Measurements from ENCODE around the gene ADGRG3. TPM values are rescaled to one million over a fixed set of nuclear protein-coding genes. Genes with fewer than 3 reads are reported as not detected.

ADGRG3 gene
- total and polyA plus RNA-seq, 2 experiments from 2014 or later: not detected

GRCh38 chr16:57629516-57630406 lies 38.3 kb upstream of the ADGRG3 start:
- no peaks in the 10 kb centered on the region for H3K36me3 ChIP-seq (ENCODE audit: insufficient read depth)
- H3K27ac ChIP-seq (ENCODE audit: low read depth): no peak overlapping the region
- ATAC-seq (no peak), DNase-seq (ENCODE audit: low spot score) (no peak)
- H3K36me3 Mint-ChIP-seq (ENCODE audit: low read depth): no peaks in the 10 kb centered on the region
- H3K9me3 Mint-ChIP-seq: no peaks in the 10 kb centered on the region
- no peak overlapping the region for H3K27ac Mint-ChIP-seq
- no peak overlapping the region for H3K4me2 ChIP-seq
- H3K9me2 ChIP-seq (ENCODE audit: insufficient read depth): no peaks in the 10 kb centered on the region
- H2AFZ ChIP-seq: no peak overlapping the region
- TF ChIP-seq REST (IDR thresholded peaks at IDR 0.05; ENCODE audit: unreplicated experiment) (no peak), ZNF462 (CRISPR knock-in tag; IDR thresholded peaks at IDR 0.05) (no peak), CREB1 (CRISPR knock-in tag; IDR thresholded peaks at IDR 0.05; ENCODE audit: low read depth) (no peak), EZH2phosphoT487 (IDR thresholded peaks at IDR 0.05; ENCODE audit: unreplicated experiment) (no peak), ZNF331 (CRISPR knock-in tag; IDR thresholded peaks at IDR 0.05; ENCODE audit: low read depth) (no peak)
- peaks cover 16% of the 10 kb centered on the region for H3K27me3 Mint-ChIP-seq (ENCODE audit: insufficient read depth, low read depth, poor library complexity)
- no peaks in the 10 kb centered on the region for H4K20me1 ChIP-seq (replicated peaks; ENCODE audit: insufficient read depth)
- H3K4me1 ChIP-seq (ENCODE audit: insufficient read depth): no peaks in the 10 kb centered on the region
- no peak overlapping the region for H3K4me3 ChIP-seq
- H3K4me3 Mint-ChIP-seq: no peak overlapping the region
- H3F3A ChIP-seq (replicated peaks; ENCODE audit: low read depth): no peaks in the 10 kb centered on the region
- H3K79me2 ChIP-seq (replicated peaks; ENCODE audit: insufficient read depth): no peaks in the 10 kb centered on the region
- H3K4me1 Mint-ChIP-seq: peaks cover 42% of the 10 kb centered on the region
- no peaks in the 10 kb centered on the region for H3K27me3 ChIP-seq (ENCODE audit: insufficient read depth)

Measured in GM23338 (cell line).